GM19324 (cell line): ENCODE data around the gene ICOS.
A peak's percentile ranks its signal among the peaks of the same experiment; 100 is the strongest.
"Not testable (repeated sequence)": the region's sequence is repeated elsewhere in the genome, so short reads cannot be mapped to it uniquely, and the experiment has no call there.

ENCODE experiments used
- ATAC-seq: cut with Tn5 transposase; IDR thresholded peaks from one replicate; pipeline ENCODE4 v1.9.1; 2021; ENCODE audit warnings: mild to moderate bottlenecking, moderate library complexity; ENCODE audit not compliant: unreplicated experiment, low FRiP score

Gene ICOS

GRCh38 chr2:203972066-203972465, 35.5 kb downstream of the ICOS start:
- ATAC-seq: peak; percentile 79

GRCh38 chr2:203973000-203973399, 36.4 kb downstream of the ICOS start:
- ATAC-seq: peak; percentile 67

GRCh38 chr2:203973676-203974075, 37.1 kb downstream of the ICOS start:
- ATAC-seq: no peak

- ATAC-seq: no peak
Measured at GRCh38 chr2:203975912-203976311, 39.3 kb downstream of the ICOS start.

- no peak for ATAC-seq
Measured at GRCh38 chr2:203982276-203982675, 45.7 kb downstream of the ICOS start.

- ATAC-seq: no peak
Measured at GRCh38 chr2:203983064-203983715, 46.6 kb downstream of the ICOS start.

GRCh38 chr2:203985978-203986377, 49.4 kb downstream of the ICOS start:
- ATAC-seq: not testable (repeated sequence)

GRCh38 chr2:203987959-203988358, 51.4 kb downstream of the ICOS start:
- ATAC-seq: no peak

GRCh38 chr2:203988500-203989260, 52.1 kb downstream of the ICOS start:
- no peak for ATAC-seq

GRCh38 chr2:203989521-203989920, 53.0 kb downstream of the ICOS start:
- ATAC-seq: no peak

GRCh38 chr2:203992509-203992908, 55.9 kb downstream of the ICOS start:
- ATAC-seq: no peak

GRCh38 chr2:203993011-203993410, 56.4 kb downstream of the ICOS start:
- ATAC-seq: no peak

- ATAC-seq: no peak
Measured at GRCh38 chr2:203993560-203993959, 57.0 kb downstream of the ICOS start.

GRCh38 chr2:203994735-203995134, 58.2 kb downstream of the ICOS start:
- peak; percentile 52 for ATAC-seq

GRCh38 chr2:203996692-203997091, 60.1 kb downstream of the ICOS start:
- no peak for ATAC-seq

- no peak for ATAC-seq
Measured at GRCh38 chr2:203997481-203997880, 60.9 kb downstream of the ICOS start.

- ATAC-seq: no peak
Measured at GRCh38 chr2:203997980-203998809, 61.6 kb downstream of the ICOS start.

GRCh38 chr2:203999835-204000234, 63.3 kb downstream of the ICOS start:
- no peak for ATAC-seq

GRCh38 chr2:204000446-204000845, 63.9 kb downstream of the ICOS start:
- no peak for ATAC-seq

GRCh38 chr2:204003276-204003990, 66.9 kb downstream of the ICOS start:
- ATAC-seq: no peak

- ATAC-seq: no peak
Measured at GRCh38 chr2:204004912-204005311, 68.3 kb downstream of the ICOS start.
